ENCODE results near the gene MYO1H. TPM values are rescaled to one million over a fixed set of nuclear protein-coding genes. Genes with fewer than 3 reads are reported as not detected.
A peak's percentile ranks its signal among the peaks of the same experiment; 100 is the strongest.
"Not testable (repeated sequence)": the region's sequence is repeated elsewhere in the genome, so short reads cannot be mapped to it uniquely, and the experiment has no call there.

Gene MYO1H
- total RNA-seq, 1 experiment from 2014 or later: not detected

GRCh38 chr12:109466305-109466704 is 118.6 kb downstream of the MYO1H start:
- peaks cover 40% of the 10 kb centered on the region for H3K36me3 ChIP-seq
- H3K4me1 ChIP-seq (replicated peaks): peaks cover 39% of the 10 kb centered on the region
- H3K27ac ChIP-seq: no peak overlapping the region

GRCh38 chr12:109466821-109467220 is 119.1 kb downstream of the MYO1H start:
- Histone ChIP-seq H3K9me3 (replicated peaks) (no peaks in the 10 kb centered on the region), H3K27me3 (replicated peaks) (no peaks in the 10 kb centered on the region), H3K4me1 (replicated peaks) (peaks cover 34% of the 10 kb centered on the region), H3K4me3 (no peak overlapping the region), H3K27ac (no peak overlapping the region), H3K36me3 (peaks cover 40% of the 10 kb centered on the region)
- no peak for DNase-seq (ENCODE audit: low read depth in 1 of 2, low spot score in 2 of 2)

More at GRCh38 chr12:109466305-109466704, 118.6 kb downstream of the MYO1H start:
- Histone ChIP-seq H3K27me3 (replicated peaks) (no peaks in the 10 kb centered on the region), H3K4me3 (no peak overlapping the region), H3K9me3 (replicated peaks) (no peaks in the 10 kb centered on the region)
- DNase-seq (ENCODE audit: low read depth in 1 of 2, low spot score in 2 of 2): no peak

GRCh38 chr12:109467978-109468676 is 120.4 kb downstream of the MYO1H start:
- Histone ChIP-seq H3K27ac (no peak overlapping the region), H3K4me1 (replicated peaks) (peaks cover 21% of the 10 kb centered on the region), H3K36me3 (peaks cover 43% of the 10 kb centered on the region)

GRCh38 chr12:109469517-109469916 is 121.8 kb downstream of the MYO1H start:
- no peak for DNase-seq (ENCODE audit: low read depth in 1 of 2, low spot score in 2 of 2)
- Histone ChIP-seq H3K27ac (no peak overlapping the region), H3K27me3 (replicated peaks) (no peaks in the 10 kb centered on the region), H3K9me3 (replicated peaks) (no peaks in the 10 kb centered on the region), H3K4me1 (replicated peaks) (peaks cover 8% of the 10 kb centered on the region), H3K36me3 (peaks cover 53% of the 10 kb centered on the region), H3K4me3 (no peak overlapping the region)

More at GRCh38 chr12:109467978-109468676, 120.4 kb downstream of the MYO1H start:
- H3K4me3 ChIP-seq: no peak overlapping the region
- DNase-seq (ENCODE audit: low read depth in 1 of 2, low spot score in 2 of 2): no peak
- H3K27me3 ChIP-seq (replicated peaks): no peaks in the 10 kb centered on the region
- no peaks in the 10 kb centered on the region for H3K9me3 ChIP-seq (replicated peaks)

- H3K4me1 ChIP-seq (replicated peaks): peaks cover 14% of the 10 kb centered on the region
- peak; percentile 76 to 92 for DNase-seq (ENCODE audit: low read depth in 1 of 2, low spot score in 2 of 2)
- H3K9me3 ChIP-seq (replicated peaks): no peaks in the 10 kb centered on the region
- no peak overlapping the region for H3K4me3 ChIP-seq
- H3K27me3 ChIP-seq (replicated peaks): no peaks in the 10 kb centered on the region
- H3K36me3 ChIP-seq: peaks cover 52% of the 10 kb centered on the region
- H3K27ac ChIP-seq: no peak overlapping the region
Observed at GRCh38 chr12:109473006-109473405, 125.3 kb downstream of the MYO1H start.

- H3K9me3 ChIP-seq (replicated peaks); H3K4me3 ChIP-seq; H3K27me3 ChIP-seq (replicated peaks); H3K27ac ChIP-seq: not testable (repeated sequence)
- peaks cover 51% of the 10 kb centered on the region for H3K36me3 ChIP-seq
- peaks cover 21% of the 10 kb centered on the region for H3K4me1 ChIP-seq (replicated peaks)
- peak in 1 of 2 experiments; percentile 92 for DNase-seq (ENCODE audit: low read depth in 1 of 2, low spot score in 2 of 2)
Observed at GRCh38 chr12:109473526-109474270, 126.0 kb downstream of the MYO1H start.

- H3K9me3 ChIP-seq (replicated peaks): no peaks in the 10 kb centered on the region
- H3K36me3 ChIP-seq: peaks cover 61% of the 10 kb centered on the region
- H3K4me3 ChIP-seq: no peak overlapping the region
- DNase-seq (ENCODE audit: low read depth in 1 of 2, low spot score in 2 of 2): peak in 1 of 2 experiments; percentile 92
- peaks cover 29% of the 10 kb centered on the region for H3K4me1 ChIP-seq (replicated peaks)
- H3K27ac ChIP-seq: no peak overlapping the region
- H3K27me3 ChIP-seq (replicated peaks): no peaks in the 10 kb centered on the region
Observed at GRCh38 chr12:109475121-109475520, 127.4 kb downstream of the MYO1H start.

GRCh38 chr12:109475993-109476806 is 128.5 kb downstream of the MYO1H start:
- Histone ChIP-seq H3K4me1 (replicated peaks) (peaks cover 29% of the 10 kb centered on the region), H3K4me3 (peak overlapping the region; percentile 65), H3K36me3 (peaks cover 61% of the 10 kb centered on the region), H3K27me3 (replicated peaks) (no peaks in the 10 kb centered on the region), H3K9me3 (replicated peaks) (no peaks in the 10 kb centered on the region), H3K27ac (peak overlapping the region; percentile 97)
- peak; percentile 96 to 97 for DNase-seq (ENCODE audit: low read depth in 1 of 2, low spot score in 2 of 2)

- H3K4me1 ChIP-seq (replicated peaks): peaks cover 29% of the 10 kb centered on the region
- no peaks in the 10 kb centered on the region for H3K27me3 ChIP-seq (replicated peaks)
- H3K9me3 ChIP-seq (replicated peaks): no peaks in the 10 kb centered on the region
- no peak for DNase-seq (ENCODE audit: low read depth in 1 of 2, low spot score in 2 of 2)
- H3K4me3 ChIP-seq: peak overlapping the region; percentile 65
- peak overlapping the region; percentile 97 for H3K27ac ChIP-seq
- peaks cover 66% of the 10 kb centered on the region for H3K36me3 ChIP-seq
Observed at GRCh38 chr12:109476807-109477184, 129.1 kb downstream of the MYO1H start.

GRCh38 chr12:109477185-109477962 is 129.7 kb downstream of the MYO1H start, which contains the start of the genes KCTD10 and UBE3B:
TSS of gene KCTD10 (minus strand) at chr12:109477300. CDS start at chr12:109477262, 38 bp downstream.
TSS of gene UBE3B (plus strand) at chr12:109477634. CDS start at chr12:109483552, 5,918 bp downstream.
- no peaks in the 10 kb centered on the region for H3K27me3 ChIP-seq (replicated peaks)
- H3K4me3 ChIP-seq: peak within 1 kb of the TSS; percentile 65
- peak within 1 kb of the TSS; percentile 97 for H3K27ac ChIP-seq
- H3K4me1 ChIP-seq (replicated peaks): peaks cover 29% of the 10 kb centered on the region
- DNase-seq (ENCODE audit: low read depth in 1 of 2, low spot score in 2 of 2): peak; percentile 100
- H3K9me3 ChIP-seq (replicated peaks): no peaks in the 10 kb centered on the region
- peaks cover 72% of the 10 kb centered on the region for H3K36me3 ChIP-seq

- Histone ChIP-seq H3K4me1 (replicated peaks) (peaks cover 29% of the 10 kb centered on the region), H3K27ac (peak overlapping the region; percentile 97), H3K27me3 (replicated peaks) (no peaks in the 10 kb centered on the region), H3K9me3 (replicated peaks) (no peaks in the 10 kb centered on the region), H3K4me3 (peak overlapping the region; percentile 65), H3K36me3 (peaks cover 76% of the 10 kb centered on the region)
- DNase-seq (ENCODE audit: low read depth in 1 of 2, low spot score in 2 of 2): no peak
Observed at GRCh38 chr12:109477963-109478315, 130.2 kb downstream of the MYO1H start.

- Histone ChIP-seq H3K27me3 (replicated peaks) (no peaks in the 10 kb centered on the region), H3K4me1 (replicated peaks) (peaks cover 29% of the 10 kb centered on the region), H3K27ac (no peak overlapping the region), H3K36me3 (peaks cover 76% of the 10 kb centered on the region), H3K4me3 (no peak overlapping the region), H3K9me3 (replicated peaks) (no peaks in the 10 kb centered on the region)
- DNase-seq (ENCODE audit: low read depth in 1 of 2, low spot score in 2 of 2): peak; percentile 73 to 88
Observed at GRCh38 chr12:109479761-109480160, 132.1 kb downstream of the MYO1H start.

- peaks cover 29% of the 10 kb centered on the region for H3K4me1 ChIP-seq (replicated peaks)
- H3K27ac ChIP-seq: no peak overlapping the region
- DNase-seq (ENCODE audit: low read depth in 1 of 2, low spot score in 2 of 2): peak; percentile 67 to 89
- H3K36me3 ChIP-seq: peaks cover 76% of the 10 kb centered on the region
- no peaks in the 10 kb centered on the region for H3K27me3 ChIP-seq (replicated peaks)
- H3K9me3 ChIP-seq (replicated peaks): no peaks in the 10 kb centered on the region
- H3K4me3 ChIP-seq: no peak overlapping the region
Observed at GRCh38 chr12:109480356-109480755, 132.7 kb downstream of the MYO1H start.

All from SJSA1 (cell line).